GM23248 (cell line): ENCODE measurements around the gene CLEC7A. TPM values are rescaled to one million over a fixed set of nuclear protein-coding genes. Genes with fewer than 3 reads are reported as not detected.
A peak's percentile ranks its signal among the peaks of the same experiment; 100 is the strongest.

ENCODE experiments used
- DNase-seq: peaks from one replicate; pipeline ENCODE4 v3.0.0-alpha.2; 2015
- H2AFZ ChIP-seq: fragments of 200-600 bp; sonication (generic); 2 replicates; pipeline ENCODE4 v1.6.1; 2016; ENCODE audit warnings: antibody characterized with exemption
- H3F3A ChIP-seq: fragments of 200-600 bp; sonication (generic); 2 replicates; pipeline ENCODE4 v1.6.1; 2016; ENCODE audit warnings: mild to moderate bottlenecking, antibody characterized with exemption, mixed run types; ENCODE audit not compliant: insufficient read depth
- H3K27ac ChIP-seq: fragments of 200-600 bp; sonication (generic); 2 replicates; pipeline ENCODE4 v1.5.1; 2016; ENCODE audit warnings: mild to moderate bottlenecking
- H3K27me3 ChIP-seq: fragments of 200-600 bp; sonication (generic); replicated peaks from 2 replicates; pipeline ENCODE4 v1.6.1; 2016; ENCODE audit warnings: mild to moderate bottlenecking; ENCODE audit not compliant: insufficient read depth
- H3K36me3 ChIP-seq: fragments of 200-600 bp; sonication (generic); 2 replicates; pipeline ENCODE4 v1.6.1; 2016; ENCODE audit warnings: low read depth, mild to moderate bottlenecking
- H3K4me1 ChIP-seq: fragments of 200-600 bp; sonication (generic); 2 replicates; pipeline ENCODE4 v1.6.1; 2016; ENCODE audit warnings: mild to moderate bottlenecking; ENCODE audit not compliant: insufficient read depth
- H3K4me2 ChIP-seq: fragments of 200-600 bp; sonication (generic); one replicate; pipeline ENCODE4 v1.6.1; 2016; ENCODE audit warnings: mild to moderate bottlenecking; ENCODE audit not compliant: unreplicated experiment
- H3K4me3 ChIP-seq: fragments of 200-600 bp; sonication (generic); 2 replicates; pipeline ENCODE4 v1.5.1; 2016; ENCODE audit warnings: mild to moderate bottlenecking
- H3K79me2 ChIP-seq: fragments of 200-600 bp; sonication (generic); 2 replicates; pipeline ENCODE4 v1.6.1; 2016; ENCODE audit warnings: mild to moderate bottlenecking; ENCODE audit not compliant: insufficient read depth
- H3K9ac ChIP-seq: fragments of 200-600 bp; sonication (generic); 2 replicates; pipeline ENCODE4 v1.6.1; 2016; ENCODE audit warnings: mild to moderate bottlenecking
- H3K9me2 ChIP-seq: fragments of 200-600 bp; sonication (generic); 2 replicates; pipeline ENCODE4 v1.6.1; 2016; ENCODE audit warnings: mixed run types, mild to moderate bottlenecking, moderate library complexity; ENCODE audit not compliant: insufficient read depth
- H3K9me3 ChIP-seq: fragments of 200-600 bp; sonication (generic); one replicate; pipeline ENCODE4 v1.6.1; 2017; ENCODE audit warnings: low read depth
- H4K20me1 ChIP-seq: fragments of 200-600 bp; sonication (generic); 2 replicates; pipeline ENCODE4 v1.6.0; 2016; ENCODE audit not compliant: insufficient read depth
- EZH2 ChIP-seq: fragments of 200-600 bp; sonication (generic); IDR thresholded peaks from 2 replicates; pipeline ENCODE4 v1.6.1; 2018; ENCODE audit warnings: antibody characterized with exemption, mild to moderate bottlenecking; ENCODE audit not compliant: insufficient read depth, poor library complexity, severe bottlenecking
- EZH2phosphoT487 ChIP-seq: fragments of 200-600 bp; sonication (generic); IDR thresholded peaks from 2 replicates; pipeline ENCODE4 v1.6.1; 2018; ENCODE audit warnings: antibody characterized with exemption, moderate library complexity, mild to moderate bottlenecking, low read depth; ENCODE audit not compliant: insufficient read depth
- WGBS, 2 experiments: methylation state at CpG; one replicate each; pipeline ENCODE4 v1.1.6; 2015 to 2017; ENCODE audit warnings: low lambda C conversion rate in 2 of 2, low coverage in 1 of 2; ENCODE audit errors: missing lambda C conversion rate in 2 of 2; 5-methylcytosine and 5-hydroxymethylcytosine counted together
- in situ Hi-C: fragments of 300-500 bp; cut with MboI; formaldehyde crosslinking; loops from 2 replicates; pipeline ENCODE4 v1.15.0; 2020
- polyA plus RNA-seq: library from polyadenylated mRNA; unstranded; fragments of >200 nt; fragmentation: Nextera tagmentation; extraction: Ambion mirVana; gene quantifications from 2 replicates; pipeline ENCODE4 v1.2.1, GENCODE V29; 2016
- total RNA-seq: library from RNA; depleted of rRNA; stranded (reverse); fragments of >200 nt; shearing (Covaris generic); gene quantifications from 2 replicates; pipeline ENCODE4 v1.2.3, GENCODE V29; 2014

Gene CLEC7A
- total and polyA plus RNA-seq, 2 experiments from 2014 or later, result not detected

DNA sequence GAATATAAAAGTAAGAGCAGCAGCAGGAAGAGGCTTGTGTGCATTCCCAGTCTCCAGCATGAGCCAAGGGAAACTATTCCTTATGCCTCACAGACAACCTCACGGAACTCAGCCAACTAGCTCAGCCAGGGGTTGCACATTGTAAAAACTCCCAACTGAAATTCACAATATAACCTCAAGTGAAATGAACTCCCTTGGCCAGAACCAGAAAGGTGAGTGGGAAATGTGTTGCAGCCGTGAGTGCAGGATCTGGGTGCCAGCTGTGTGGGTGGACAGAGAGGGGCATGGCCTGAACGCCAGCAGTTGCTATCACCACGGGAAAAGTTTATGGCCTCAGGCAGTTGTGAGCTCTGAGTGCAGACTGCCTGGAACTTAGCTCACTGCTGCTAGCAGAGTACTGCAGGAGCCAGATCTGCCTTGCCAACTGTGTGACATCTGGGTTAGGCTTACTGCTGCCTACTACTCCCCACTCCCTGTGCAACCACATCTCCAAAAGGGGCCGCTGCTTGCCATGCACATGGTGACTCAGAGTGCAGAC, 28.9 kb downstream of the CLEC7A start:
- H3K27ac ChIP-seq, result peak overlapping the region; percentile 75
- in situ Hi-C loops, result no loop called here
- H3K9me3 ChIP-seq, result no peaks in the 10 kb centered on the region
- WGBS, 2 experiments, result 1% methylated on average over 5 of the region's 5 CpGs
- H3K36me3 ChIP-seq, result no peaks in the 10 kb centered on the region
- peak overlapping the region; percentile 61 for H3K4me3 ChIP-seq
- peak; percentile 88 for DNase-seq
- H3F3A ChIP-seq, result peaks cover 19% of the 10 kb centered on the region
- no peaks in the 10 kb centered on the region for H3K27me3 ChIP-seq
- no peaks in the 10 kb centered on the region for H3K79me2 ChIP-seq
- peak overlapping the region; percentile 74 for H3K4me2 ChIP-seq
- peak overlapping the region; percentile 50; the same call in 1 of the 2 replicates for H3K9ac ChIP-seq
- H2AFZ ChIP-seq, result peak overlapping the region; percentile 61
- TF ChIP-seq EZH2 (no peak), EZH2phosphoT487 (no peak)
- H3K9me2 ChIP-seq, result no peaks in the 10 kb centered on the region
- H3K4me1 ChIP-seq, result peaks cover 15% of the 10 kb centered on the region
- H4K20me1 ChIP-seq, result no peaks in the 10 kb centered on the region

DNA sequence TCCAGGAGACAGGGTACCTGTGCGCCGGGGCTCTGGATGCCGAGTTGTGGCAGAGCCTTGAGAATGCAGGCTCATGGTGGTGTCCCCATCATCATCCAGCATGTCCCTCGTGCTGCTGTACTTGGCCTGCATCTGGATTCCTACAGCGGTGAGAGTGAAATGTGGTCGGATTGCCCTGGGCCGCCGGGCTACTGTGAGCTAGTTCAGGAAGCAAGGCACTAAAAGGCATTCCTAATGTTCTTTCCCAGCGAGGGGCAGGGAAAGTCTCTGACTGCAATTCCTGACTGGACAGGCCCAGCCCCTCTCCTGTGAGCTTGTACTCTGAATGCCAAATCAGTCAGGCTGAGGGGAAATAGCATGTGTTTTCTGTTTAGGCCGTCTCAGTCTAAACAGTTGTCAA, 31.2 kb downstream of the CLEC7A start, which contains the start of gene CLEC1A:
CLEC1A (minus strand) TSS at position 195 of the 400 bp plus-strand sequence; CDS start at position 132, 63 bp downstream.
- H3K36me3 ChIP-seq, result no peaks in the 10 kb centered on the region
- H3K9me2 ChIP-seq, result no peaks in the 10 kb centered on the region
- no peak within 1 kb of the TSS for H3K4me2 ChIP-seq
- no peak for DNase-seq
- H3K4me1 ChIP-seq, result peaks cover 15% of the 10 kb centered on the region
- no peaks in the 10 kb centered on the region for H3K9me3 ChIP-seq
- H4K20me1 ChIP-seq, result no peaks in the 10 kb centered on the region
- in situ Hi-C loops, result no loop called here
- H2AFZ ChIP-seq, result peak within 1 kb of the TSS; percentile 26; the same call in 1 of the 2 replicates
- no peak within 1 kb of the TSS for H3K27ac ChIP-seq
- H3K79me2 ChIP-seq, result no peaks in the 10 kb centered on the region
- no peak for TF ChIP-seq EZH2phosphoT487
- TF ChIP-seq EZH2, result no peak
- WGBS, 2 experiments, result 61 to 65% methylated on average over 10 of the region's 10 CpGs
- H3K27me3 ChIP-seq, result no peaks in the 10 kb centered on the region
- H3F3A ChIP-seq, result peaks cover 19% of the 10 kb centered on the region
- no peak within 1 kb of the TSS for H3K9ac ChIP-seq
- H3K4me3 ChIP-seq, result no peak within 1 kb of the TSS

DNA sequence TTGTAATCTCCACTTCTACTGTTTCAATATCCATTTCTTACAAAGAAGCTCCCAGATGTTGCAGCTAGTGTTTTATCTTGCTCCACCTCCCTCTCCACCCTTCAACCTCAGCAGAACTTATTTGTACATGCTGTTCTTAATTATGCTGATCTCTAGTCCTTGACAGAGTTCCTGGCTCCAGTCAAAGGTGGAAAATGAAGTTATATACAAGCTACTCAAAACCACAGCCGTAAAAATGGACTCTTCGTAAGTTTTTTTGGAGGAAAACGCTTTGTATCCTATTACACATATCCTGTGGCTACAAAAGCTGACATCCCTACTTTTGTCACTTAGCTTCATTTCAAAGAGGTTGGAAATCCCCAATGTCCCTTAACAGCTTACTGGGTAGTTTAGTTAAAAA, 32.5 kb downstream of the CLEC7A start:
- Histone ChIP-seq H3K36me3 (no peaks in the 10 kb centered on the region), H3K4me2 (no peak overlapping the region), H3K9me2 (no peaks in the 10 kb centered on the region), H3K27me3 (no peaks in the 10 kb centered on the region), H3K27ac (no peak overlapping the region), H3F3A (peaks cover 19% of the 10 kb centered on the region), H2AFZ (peak overlapping the region; percentile 38; the same call in 1 of the 2 replicates), H3K79me2 (no peaks in the 10 kb centered on the region), H3K4me1 (peaks cover 15% of the 10 kb centered on the region), H4K20me1 (no peaks in the 10 kb centered on the region), H3K4me3 (no peak overlapping the region), H3K9ac (no peak overlapping the region), H3K9me3 (no peaks in the 10 kb centered on the region)
- DNase-seq, result peak; percentile 8
- TF ChIP-seq EZH2phosphoT487 (no peak), EZH2 (no peak)
- 30 to 32% methylated on average over 3 of the region's 3 CpGs for WGBS, 2 experiments
- in situ Hi-C loops, result no loop called here

DNA sequence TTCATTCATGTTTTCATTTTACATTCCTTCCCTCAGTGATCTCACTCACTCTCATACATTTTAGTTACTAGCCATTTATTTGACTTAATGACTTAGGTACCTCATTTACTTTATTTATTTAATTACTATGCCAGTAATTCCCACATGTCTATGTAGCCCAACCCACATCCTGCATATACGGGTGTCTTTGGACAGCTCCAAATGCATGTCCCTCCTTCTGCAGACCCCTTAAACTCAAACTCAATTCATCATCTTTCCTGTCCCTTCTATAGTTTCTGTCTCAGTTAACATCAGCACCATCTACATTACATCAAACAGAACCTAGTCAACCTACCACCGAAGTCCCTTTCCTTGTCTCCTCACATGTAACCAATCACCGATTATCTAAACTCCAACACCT, 34.0 kb downstream of the CLEC7A start:
- H3K36me3 ChIP-seq, result no peaks in the 10 kb centered on the region
- 94 to 96% methylated on average over 3 of the region's 3 CpGs for WGBS, 2 experiments
- no peak overlapping the region for H3K27ac ChIP-seq
- no peak overlapping the region for H2AFZ ChIP-seq
- no peak for DNase-seq
- H3K9me2 ChIP-seq, result no peaks in the 10 kb centered on the region
- in situ Hi-C loops, result no loop called here
- H3K4me1 ChIP-seq, result 0 out of 2 replicates have a peak, but pooled peaks cover 4% of the 10 kb centered on the region
- no peaks in the 10 kb centered on the region for H3K9me3 ChIP-seq
- no peak overlapping the region for H3K4me3 ChIP-seq
- no peak overlapping the region for H3K9ac ChIP-seq
- TF ChIP-seq EZH2phosphoT487 (no peak), EZH2 (no peak)
- peaks cover 7% of the 10 kb centered on the region; the same call in 1 of the 2 replicates for H3F3A ChIP-seq
- no peaks in the 10 kb centered on the region for H3K79me2 ChIP-seq
- H3K4me2 ChIP-seq, result no peak overlapping the region
- H3K27me3 ChIP-seq, result no peaks in the 10 kb centered on the region
- no peaks in the 10 kb centered on the region for H4K20me1 ChIP-seq
